HG02840 (cell line): ENCODE measurements around the gene SIK1.

Experiments used
- ATAC-seq: cut with Tn5 transposase; IDR thresholded peaks from one replicate; pipeline ENCODE4 v1.9.1; 2021; ENCODE audit warnings: mild to moderate bottlenecking, moderate library complexity, moderate number of reproducible peaks; ENCODE audit not compliant: unreplicated experiment, low FRiP score

Gene SIK1

DNA sequence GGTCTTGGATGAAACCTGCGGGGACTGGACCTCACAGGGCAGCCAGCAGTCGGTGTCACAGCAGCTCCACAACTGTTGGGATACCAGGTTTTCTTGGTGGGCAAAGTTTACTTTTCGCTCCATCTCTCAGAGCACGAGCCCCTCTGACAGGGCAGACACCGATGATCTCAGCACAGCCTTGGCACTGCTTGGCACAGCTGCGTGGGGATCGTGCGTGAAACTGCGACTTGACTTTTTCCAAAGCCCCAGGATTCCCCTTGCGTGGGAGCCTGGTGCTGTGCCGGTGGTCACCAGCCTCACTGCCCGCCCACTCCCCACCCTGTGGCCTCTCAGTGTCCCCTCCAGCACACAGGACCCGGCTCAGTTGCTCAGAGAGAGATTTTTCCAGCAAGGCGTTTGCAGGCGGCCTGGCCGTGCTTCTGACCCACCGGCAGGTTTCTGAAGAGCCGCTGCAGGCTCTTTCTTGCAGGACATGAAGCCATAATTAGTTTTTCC is 57.3 kb downstream of the SIK1 start:
- ATAC-seq = no peak

DNA sequence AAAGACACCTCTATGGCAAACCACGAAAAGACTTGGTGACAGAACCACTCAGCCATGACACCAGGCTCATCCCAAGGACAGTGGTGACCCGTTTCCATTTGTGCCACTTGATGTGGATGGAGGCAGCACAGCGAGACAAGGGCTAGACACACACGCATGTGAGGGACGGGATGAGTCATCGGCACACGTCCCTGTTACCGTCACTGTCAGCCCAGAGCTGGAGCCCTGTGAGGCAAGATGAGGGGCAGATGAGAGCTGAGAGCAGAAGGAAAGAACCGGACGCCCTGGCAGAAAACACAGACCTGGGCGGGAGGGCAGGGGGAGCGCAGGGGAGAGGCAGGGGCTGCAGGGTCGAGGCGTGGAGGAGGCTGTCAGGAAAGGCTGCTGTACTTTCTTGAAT is 57.8 kb downstream of the SIK1 start:
- no peak for ATAC-seq

DNA sequence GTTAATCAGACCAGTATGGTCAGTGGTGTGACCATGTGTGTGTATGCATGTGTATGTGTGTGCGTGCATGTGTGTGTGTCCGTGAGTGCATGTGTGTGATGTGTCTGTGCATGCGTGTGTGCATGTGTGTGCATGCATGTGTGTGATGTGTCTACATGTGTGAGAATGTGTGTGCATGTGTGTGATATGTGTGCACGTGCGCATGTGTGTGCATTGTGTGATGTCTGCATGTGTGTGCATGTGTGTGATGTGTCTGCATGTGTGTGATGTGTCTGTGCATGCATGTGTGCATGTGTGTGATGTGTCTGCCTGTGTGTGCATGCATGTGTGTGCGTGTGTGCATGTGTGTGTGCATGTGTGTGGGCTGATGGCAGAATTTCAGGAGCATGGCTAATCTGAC is 58.2 kb downstream of the SIK1 start:
- no peak for ATAC-seq

DNA sequence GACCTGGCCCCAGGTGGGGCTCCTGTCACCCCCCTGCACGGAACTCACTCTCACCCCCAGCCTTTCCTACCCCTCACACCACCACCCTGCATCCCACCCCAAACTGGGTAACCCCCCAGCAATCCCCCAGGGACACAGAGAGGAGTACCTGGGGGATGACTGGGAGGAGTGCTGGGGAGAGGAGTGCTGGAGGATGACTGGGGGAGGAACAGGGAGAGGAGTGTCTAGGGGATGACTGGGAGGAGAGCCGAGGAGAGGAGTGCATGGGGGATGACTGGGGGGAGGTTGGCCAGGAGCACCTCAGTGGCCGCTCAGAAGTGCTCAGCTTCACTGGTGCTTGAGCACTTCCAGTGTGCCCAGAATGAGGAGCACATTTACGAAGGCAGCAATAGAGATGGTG is 59.1 kb downstream of the SIK1 start:
- ATAC-seq = no peak

DNA sequence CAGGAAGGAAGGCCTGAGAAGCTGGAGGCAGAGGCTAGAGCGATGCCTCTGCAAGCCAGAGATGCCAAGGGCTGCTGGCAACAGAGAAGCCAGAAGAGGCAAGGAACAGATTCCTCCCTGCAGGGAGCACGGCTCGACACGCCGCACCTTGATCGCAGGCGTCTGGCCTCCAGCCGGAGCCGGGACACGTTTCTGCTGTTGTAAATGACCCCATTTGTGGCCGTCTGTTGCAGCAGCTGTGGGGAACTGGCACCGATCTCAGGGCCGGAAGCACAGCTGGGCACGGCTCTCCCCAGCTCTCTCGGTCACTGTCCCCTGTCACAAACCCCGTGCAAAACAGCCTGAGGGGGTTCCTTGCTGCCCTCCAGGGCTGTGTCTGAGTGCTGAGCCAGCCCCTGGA is 59.6 kb downstream of the SIK1 start:
- ATAC-seq = no peak

DNA sequence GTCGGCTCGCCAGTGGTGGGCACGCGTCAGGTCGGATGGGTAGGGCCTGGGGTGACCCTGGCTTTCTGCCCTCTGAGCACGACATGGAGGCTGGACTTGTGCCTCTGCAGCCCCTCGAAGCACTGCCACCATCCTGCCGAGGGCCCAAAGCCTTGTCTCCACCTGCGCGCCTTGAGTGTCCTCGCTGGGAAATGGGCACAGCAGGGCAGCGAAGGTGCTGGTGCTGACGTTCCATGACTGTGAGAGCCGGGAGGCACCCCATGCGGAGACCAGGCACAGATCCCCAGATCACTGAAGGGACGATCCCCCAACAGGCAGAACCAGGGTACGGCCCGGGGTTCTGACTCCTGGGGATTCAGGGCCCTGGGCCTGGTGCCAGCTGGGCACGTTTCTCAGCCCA is 60.3 kb downstream of the SIK1 start:
- ATAC-seq = no peak

DNA sequence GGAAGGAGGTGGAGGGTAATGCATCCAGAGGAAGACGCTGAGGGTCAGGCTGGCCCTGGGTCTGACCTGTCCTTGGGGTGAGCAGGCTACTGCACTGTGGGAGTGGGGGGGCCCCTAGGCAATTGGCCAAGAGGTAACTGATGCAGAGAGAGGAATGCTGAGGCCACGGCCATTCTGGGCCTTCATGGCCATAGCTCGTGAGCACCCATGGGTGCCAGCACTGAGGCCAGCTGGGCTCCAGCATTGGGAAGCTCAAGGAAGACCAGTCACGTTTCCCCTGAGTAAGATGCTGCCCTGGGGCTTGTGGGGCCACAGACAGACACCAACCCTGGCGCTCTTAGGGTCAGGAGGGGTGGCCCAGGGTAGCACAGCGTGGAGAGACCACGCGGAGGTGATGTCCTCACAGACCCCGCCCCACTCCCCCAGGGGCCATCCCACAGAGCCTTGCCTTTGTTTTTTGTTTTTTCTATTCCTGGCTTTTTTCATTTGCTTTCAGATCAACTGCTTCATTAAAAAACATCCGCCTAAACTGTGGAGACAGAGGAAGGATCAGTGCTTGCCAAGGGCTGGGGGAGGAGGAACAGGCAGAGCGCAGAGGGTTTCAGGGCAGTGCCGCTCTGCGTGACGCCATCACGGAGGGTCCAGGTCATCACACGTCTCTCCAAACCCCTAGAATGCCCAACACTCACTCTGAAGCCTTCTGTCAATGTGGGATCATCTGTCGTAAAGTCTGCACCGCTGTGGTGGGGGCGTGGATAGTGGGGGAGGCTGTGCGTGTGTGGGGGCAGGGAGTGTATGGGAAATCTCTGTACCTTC is 61.1 kb downstream of the SIK1 start:
- no peak for ATAC-seq

DNA sequence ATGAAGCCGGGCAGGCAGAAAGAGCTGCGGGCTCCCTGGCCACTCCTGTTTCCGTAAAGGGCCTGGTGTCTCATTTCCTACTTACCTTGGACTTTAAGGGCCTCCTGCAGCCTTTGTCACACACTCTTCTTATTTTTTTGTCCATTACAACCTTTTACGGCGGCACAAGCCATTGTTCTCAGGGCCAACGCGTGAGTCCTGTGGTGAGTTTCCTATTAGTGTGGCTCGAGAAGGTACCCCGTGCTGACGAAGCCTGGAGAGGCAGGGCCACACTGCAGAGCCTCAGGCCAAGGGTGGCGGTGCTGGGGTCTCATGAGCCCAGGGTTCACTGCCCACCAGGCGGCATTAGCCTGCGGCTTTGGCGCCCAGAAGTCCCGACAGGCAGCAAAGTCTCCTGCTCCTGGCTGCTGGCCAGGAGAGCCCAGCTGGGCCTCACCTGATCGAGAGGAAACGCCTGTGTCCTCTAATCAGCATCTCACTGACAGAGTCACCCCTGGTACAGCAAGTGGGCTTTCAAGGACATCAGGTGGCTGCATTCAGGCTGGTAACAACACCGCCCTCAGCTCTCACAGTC is 62.0 kb downstream of the SIK1 start:
- ATAC-seq = no peak
